Neural cell (in vitro differentiated cells): ENCODE results near the gene DLK2. TPM values are rescaled to one million over a fixed set of nuclear protein-coding genes. Genes with fewer than 3 reads are reported as not detected.

Experiments used
- H2AFZ ChIP-seq: fragments of 200-600, 300-800 bp; sonication (generic), shearing (Covaris generic); 2 replicates; pipeline ENCODE4 v1.6.0; 2014; ENCODE audit warnings: low read depth, mild to moderate bottlenecking, antibody characterized with exemption, low read length, moderate library complexity
- H3F3A ChIP-seq: fragments of 200-600 bp; shearing (Covaris generic); 2 replicates; pipeline ENCODE4 v1.6.1; 2016; ENCODE audit warnings: mild to moderate bottlenecking, moderate library complexity, mixed read lengths, antibody characterized with exemption, low read length; ENCODE audit not compliant: insufficient read depth, poor library complexity, severe bottlenecking
- H3K27ac ChIP-seq: fragments of 200-600, 300-800 bp; sonication (generic), shearing (Covaris generic); 2 replicates; pipeline ENCODE4 v1.5.1; 2014; ENCODE audit warnings: mild to moderate bottlenecking, low read length, moderate library complexity
- H3K27me3 ChIP-seq: fragments of 300-800, 200-600 bp; sonication (generic), shearing (Covaris generic); 2 replicates; pipeline ENCODE4 v1.6.0; 2014; ENCODE audit warnings: mild to moderate bottlenecking, low read depth, low read length, moderate library complexity; ENCODE audit not compliant: insufficient read depth
- H3K36me3 ChIP-seq: fragments of 300-800, 200-600 bp; sonication (generic), shearing (Covaris generic); 2 replicates; pipeline ENCODE4 v1.5.1; 2014; ENCODE audit warnings: mild to moderate bottlenecking, antibody characterized with exemption, low read length, moderate library complexity; ENCODE audit not compliant: insufficient read depth
- H3K4me2 ChIP-seq: fragments of 300-800, 200-600 bp; sonication (generic), shearing (Covaris generic); 2 replicates; pipeline ENCODE4 v1.6.0; 2014; ENCODE audit warnings: mild to moderate bottlenecking, low read length
- H3K4me3 ChIP-seq: fragments of 300-800, 200-600 bp; sonication (generic), shearing (Covaris generic); 2 replicates; pipeline ENCODE4 v1.5.1; 2014; ENCODE audit warnings: mild to moderate bottlenecking, low read length, moderate library complexity
- H3K79me2 ChIP-seq: fragments of 200-600 bp; shearing (Covaris generic); replicated peaks from 2 replicates; pipeline ENCODE4 v1.6.0; 2014; ENCODE audit warnings: mild to moderate bottlenecking, low read length, moderate library complexity; ENCODE audit not compliant: insufficient read depth
- H3K9ac ChIP-seq: fragments of 300-800, 200-600 bp; sonication (generic), shearing (Covaris generic); 2 replicates; pipeline ENCODE4 v1.6.1; 2016; ENCODE audit warnings: mild to moderate bottlenecking, low read length, mixed read lengths
- H3K9me2 ChIP-seq: fragments of 200-600 bp; shearing (Covaris generic); 2 replicates; pipeline ENCODE4 v1.6.1; 2016; ENCODE audit warnings: mild to moderate bottlenecking, low read length, mixed read lengths; ENCODE audit not compliant: insufficient read depth
- H3K9me3 ChIP-seq: fragments of 200-600, 300-800 bp; sonication (generic), shearing (Covaris generic); 2 replicates; pipeline ENCODE4 v1.6.1; 2016; ENCODE audit warnings: mild to moderate bottlenecking, mixed run types, low read length, moderate library complexity, mixed read lengths
- H4K20me1 ChIP-seq: fragments of 200-600 bp; shearing (Covaris generic); 2 replicates; pipeline ENCODE4 v1.6.1; 2016; ENCODE audit warnings: mild to moderate bottlenecking, mixed run types; ENCODE audit not compliant: insufficient read depth
- CTCF ChIP-seq: fragments of 450-650 bp; IDR thresholded peaks from 2 replicates; pipeline ENCODE4 v1.5.1; 2014; ENCODE audit warnings: antibody characterized with exemption, mild to moderate bottlenecking, moderate library complexity; ENCODE audit not compliant: poor library complexity, severe bottlenecking
- EP300 ChIP-seq: fragments of 450-650 bp; conservative IDR thresholded peaks from 2 replicates; pipeline ENCODE4 v1.6.1; 2014; ENCODE audit warnings: antibody characterized with exemption, mild to moderate bottlenecking, moderate library complexity; ENCODE audit not compliant: poor library complexity, severe bottlenecking
- EZH2 ChIP-seq: fragments of 200-600, 300-800 bp; shearing (Covaris generic), sonication (generic); IDR thresholded peaks from 2 replicates; pipeline ENCODE4 v1.6.1; 2014; ENCODE audit warnings: antibody characterized with exemption, low read length, borderline replicate concordance, mild to moderate bottlenecking; ENCODE audit not compliant: insufficient read depth, poor library complexity, severe bottlenecking
- MXI1 ChIP-seq: fragments of 450-650 bp; conservative IDR thresholded peaks from 2 replicates; pipeline ENCODE4 v1.6.1; 2014; ENCODE audit warnings: antibody characterized with exemption, mild to moderate bottlenecking; ENCODE audit not compliant: poor library complexity, severe bottlenecking
- POLR2AphosphoS5 ChIP-seq: IDR thresholded peaks from 2 replicates; pipeline ENCODE4 v1.6.1; 2012
- RAD21 ChIP-seq: fragments of 450-650 bp; conservative IDR thresholded peaks from 2 replicates; pipeline ENCODE4 v1.6.1; 2014; ENCODE audit warnings: antibody characterized with exemption, mild to moderate bottlenecking, moderate library complexity
- REST ChIP-seq: IDR thresholded peaks from 2 replicates; pipeline ENCODE4 v1.6.1; 2012; ENCODE audit warnings: borderline replicate concordance
- SMC3 ChIP-seq: fragments of 450-650 bp; conservative IDR thresholded peaks from 2 replicates; pipeline ENCODE4 v1.6.1; 2014; ENCODE audit warnings: antibody characterized with exemption, mild to moderate bottlenecking, moderate library complexity; ENCODE audit not compliant: poor library complexity
- TAF1 ChIP-seq: IDR thresholded peaks from 2 replicates; pipeline ENCODE4 v1.6.1; 2012; ENCODE audit warnings: low read depth
- polyA plus RNA-seq: library from polyadenylated mRNA; depleted of rRNA; stranded (reverse); fragments of >200 nt; gene quantifications from 2 replicates; pipeline ENCODE4 v1.2.3, GENCODE V29; 2014

DLK2 gene
- polyA plus RNA-seq, 1 donor from 2014 or later = 19.8 TPM

GRCh38 chr6:43444036-43444435 is 11.3 kb downstream of the DLK2 start:
- no peaks in the 10 kb centered on the region for H3K9me3 ChIP-seq
- TF ChIP-seq TAF1 (no peak), SMC3 (no peak), EP300 (no peak), REST (no peak), RAD21 (no peak), EZH2 (no peak), POLR2AphosphoS5 (no peak), CTCF (no peak), MXI1 (no peak)
- H3K9me2 ChIP-seq = no peaks in the 10 kb centered on the region
- no peak overlapping the region for H3K4me3 ChIP-seq
- no peaks in the 10 kb centered on the region for H3K27me3 ChIP-seq
- no peaks in the 10 kb centered on the region for H3F3A ChIP-seq
- no peaks in the 10 kb centered on the region for H4K20me1 ChIP-seq
- H3K27ac ChIP-seq = no peak overlapping the region
- H2AFZ ChIP-seq = no peak overlapping the region
- H3K79me2 ChIP-seq = no peaks in the 10 kb centered on the region
- no peak overlapping the region for H3K9ac ChIP-seq
- no peaks in the 10 kb centered on the region for H3K36me3 ChIP-seq
- no peak overlapping the region for H3K4me2 ChIP-seq

- Histone ChIP-seq H3K9me2 (no peaks in the 10 kb centered on the region), H3K4me3 (no peak overlapping the region), H3K9ac (no peak overlapping the region), H3K36me3 (no peaks in the 10 kb centered on the region), H3K27ac (no peak overlapping the region), H2AFZ (no peak overlapping the region), H3F3A (no peaks in the 10 kb centered on the region), H3K9me3 (no peaks in the 10 kb centered on the region), H3K79me2 (no peaks in the 10 kb centered on the region), H3K4me2 (no peak overlapping the region), H4K20me1 (no peaks in the 10 kb centered on the region), H3K27me3 (no peaks in the 10 kb centered on the region)
- no peak for TF ChIP-seq REST
- TF ChIP-seq CTCF = no peak
- TF ChIP-seq TAF1 = no peak
- no peak for TF ChIP-seq MXI1
- TF ChIP-seq SMC3 = no peak
- no peak for TF ChIP-seq EP300
- TF ChIP-seq EZH2 = no peak
- no peak for TF ChIP-seq RAD21
- TF ChIP-seq POLR2AphosphoS5 = no peak
These were observed 12.4 kb downstream of the DLK2 start for GRCh38 chr6:43442935-43443334.
